Ectodermal cell (in vitro differentiated cells): ENCODE measurements around the gene CFDP1.
A peak's percentile ranks its signal among the peaks of the same experiment; 100 is the strongest.
"Not testable (repeated sequence)": the region's sequence is repeated elsewhere in the genome, so short reads cannot be mapped to it uniquely, and the experiment has no call there.

ENCODE experiments used
- H3K27ac ChIP-seq: 2 replicates; pipeline ENCODE4 v1.7.0; 2013; ENCODE audit warnings: mild to moderate bottlenecking, low read depth, low read length; ENCODE audit not compliant: insufficient read depth, poor library complexity, severe bottlenecking
- H3K27me3 ChIP-seq: 2 replicates; pipeline ENCODE4 v1.7.0; 2013; ENCODE audit warnings: mild to moderate bottlenecking, low read length; ENCODE audit not compliant: insufficient read depth, control insufficient read depth, poor library complexity, severe bottlenecking
- H3K36me3 ChIP-seq: one replicate; pipeline ENCODE4 v1.7.0; 2013; ENCODE audit warnings: low read length; ENCODE audit not compliant: control insufficient read depth, insufficient read depth
- H3K4me1 ChIP-seq: one replicate; pipeline ENCODE4 v1.7.0; 2013; ENCODE audit warnings: low read length; ENCODE audit not compliant: control insufficient read depth, insufficient read depth
- H3K4me3 ChIP-seq: 2 replicates; pipeline ENCODE4 v1.7.0; 2013; ENCODE audit warnings: low read depth, low read length, control low read depth; ENCODE audit not compliant: insufficient read depth
- H3K9me3 ChIP-seq: 2 replicates; pipeline ENCODE4 v1.7.0; 2013; ENCODE audit warnings: mild to moderate bottlenecking, low read length, moderate library complexity; ENCODE audit not compliant: control insufficient read depth
- WGBS, 2 experiments: methylation state at CpG; one replicate each; pipeline ENCODE4 v1.1.7; 2013; ENCODE audit warnings: missing lambda C conversion rate in 2 of 2; 5-methylcytosine and 5-hydroxymethylcytosine counted together

Gene CFDP1

GRCh38 chr16:75287708-75288107, 145.6 kb downstream of the CFDP1 start:
- no peaks in the 10 kb centered on the region for H3K4me1 ChIP-seq
- H3K4me3 ChIP-seq: no peak overlapping the region
- no peaks in the 10 kb centered on the region for H3K27me3 ChIP-seq
- WGBS, 2 experiments: 89 to 90% methylated on average over 5 of the region's 5 CpGs
- no peaks in the 10 kb centered on the region for H3K9me3 ChIP-seq
- peaks cover 7% of the 10 kb centered on the region for H3K36me3 ChIP-seq
- no peak overlapping the region for H3K27ac ChIP-seq

- peaks cover 4% of the 10 kb centered on the region for H3K36me3 ChIP-seq
- H3K4me3 ChIP-seq: no peak overlapping the region
- no peaks in the 10 kb centered on the region for H3K9me3 ChIP-seq
- H3K27me3 ChIP-seq: no peaks in the 10 kb centered on the region
- no peaks in the 10 kb centered on the region for H3K4me1 ChIP-seq
- 94 to 95% methylated on average over 6 of the region's 6 CpGs for WGBS, 2 experiments
- no peak overlapping the region for H3K27ac ChIP-seq
Observed at GRCh38 chr16:75286389-75286788, 146.9 kb downstream of the CFDP1 start.

DNA sequence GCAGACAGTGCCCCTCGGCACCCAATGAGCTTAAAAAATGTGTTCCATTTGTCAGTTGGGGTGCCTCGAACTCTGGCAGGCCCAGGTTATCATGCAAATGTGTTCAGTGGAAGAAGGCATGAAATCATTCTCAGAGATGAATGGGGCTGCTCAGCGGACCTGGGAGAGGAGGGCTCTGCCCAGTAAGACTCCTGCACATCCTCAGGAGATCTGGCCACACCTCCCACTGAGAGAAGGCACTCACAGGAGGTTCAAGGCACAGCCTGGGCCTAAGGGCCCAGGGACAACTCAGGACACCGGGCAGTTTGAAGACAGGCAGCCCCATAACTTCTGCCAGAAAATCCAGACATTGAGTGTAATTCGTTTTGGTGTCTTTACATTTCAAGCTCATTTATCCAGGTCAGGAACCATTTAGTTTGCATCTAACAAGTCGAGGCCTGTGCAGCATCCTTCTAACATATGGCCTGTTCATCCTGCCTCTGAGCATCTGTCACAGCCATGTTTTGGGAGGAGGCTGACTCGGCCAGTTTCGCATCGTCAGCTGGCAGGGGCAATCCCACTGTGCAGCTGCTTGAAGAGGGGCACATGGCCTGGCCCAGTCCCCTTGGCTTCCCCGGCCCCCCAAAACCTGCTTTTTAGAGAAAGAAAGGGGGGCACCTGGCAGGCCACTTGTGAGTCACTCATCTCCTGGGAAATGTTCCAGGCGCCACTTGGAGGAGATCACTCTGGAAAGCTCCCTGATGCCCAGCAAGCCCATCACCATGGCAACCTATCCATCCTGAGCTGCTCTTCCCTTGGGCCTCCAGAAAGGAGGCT, 150.6 kb downstream of the CFDP1 start:
- Histone ChIP-seq H3K4me1 (no peaks in the 10 kb centered on the region), H3K27me3 (no peaks in the 10 kb centered on the region), H3K27ac (no peak overlapping the region), H3K9me3 (no peaks in the 10 kb centered on the region), H3K4me3 (no peak overlapping the region), H3K36me3 (no peaks in the 10 kb centered on the region)
- 92 to 93% methylated on average over 11 of the region's 11 CpGs for WGBS, 2 experiments

DNA sequence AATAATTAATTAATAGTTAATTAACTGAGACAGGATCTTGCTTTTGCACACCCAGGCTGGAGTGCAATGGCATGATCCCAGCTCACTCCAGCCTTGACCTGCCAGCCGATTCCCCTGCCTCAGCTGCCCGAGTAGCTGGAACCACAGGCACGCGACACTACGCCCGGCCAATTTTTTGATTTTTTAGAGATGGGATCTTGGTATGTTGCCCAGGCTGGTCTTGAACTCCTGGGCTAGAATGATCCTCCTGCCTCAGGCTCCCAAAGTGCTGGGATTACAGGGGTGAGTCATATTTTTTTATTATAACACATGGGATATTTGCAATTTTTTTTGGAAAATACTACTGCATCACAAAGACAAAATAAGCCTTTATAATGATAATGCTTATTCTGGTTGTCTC, 151.5 kb downstream of the CFDP1 start:
- no peaks in the 10 kb centered on the region for H3K9me3 ChIP-seq
- no peaks in the 10 kb centered on the region for H3K36me3 ChIP-seq
- H3K4me3 ChIP-seq: no peak overlapping the region
- 93 to 94% methylated on average over 6 of the region's 6 CpGs for WGBS, 2 experiments
- H3K4me1 ChIP-seq: no peaks in the 10 kb centered on the region
- no peaks in the 10 kb centered on the region for H3K27me3 ChIP-seq
- H3K27ac ChIP-seq: no peak overlapping the region

DNA sequence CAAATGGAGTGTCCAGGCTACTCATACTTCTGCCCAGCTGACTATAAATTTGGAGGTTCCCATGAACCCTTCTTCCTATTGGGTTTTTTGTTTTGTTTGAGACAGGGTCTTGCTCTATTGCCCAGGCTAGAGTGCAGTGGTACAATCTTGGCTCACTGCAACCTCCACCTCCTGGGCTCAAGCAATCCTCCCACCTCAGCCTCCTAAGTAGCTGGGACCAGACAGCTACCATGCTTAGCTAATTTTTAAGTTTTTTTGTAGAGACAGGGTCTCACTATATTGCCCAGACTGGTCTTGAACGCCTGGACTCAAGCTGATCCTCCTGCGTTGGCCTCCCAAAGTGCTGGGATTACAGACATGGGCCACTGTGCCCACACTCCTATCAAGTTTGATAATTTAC, 152.3 kb downstream of the CFDP1 start:
- not testable (repeated sequence) for H3K36me3 ChIP-seq, H3K4me1 ChIP-seq, H3K27me3 ChIP-seq, H3K4me3 ChIP-seq, H3K9me3 ChIP-seq, H3K27ac ChIP-seq
- WGBS, 2 experiments: 90 to 92% methylated on average over 2 of the region's 2 CpGs

GRCh38 chr16:75280331-75280804, 152.9 kb downstream of the CFDP1 start:
- H3K4me3 ChIP-seq: no peak overlapping the region
- 92% methylated on average over 8 of the region's 8 CpGs for WGBS, 2 experiments
- H3K27me3 ChIP-seq: no peaks in the 10 kb centered on the region
- H3K36me3 ChIP-seq: no peaks in the 10 kb centered on the region
- no peak overlapping the region for H3K27ac ChIP-seq
- no peaks in the 10 kb centered on the region for H3K9me3 ChIP-seq
- H3K4me1 ChIP-seq: no peaks in the 10 kb centered on the region

DNA sequence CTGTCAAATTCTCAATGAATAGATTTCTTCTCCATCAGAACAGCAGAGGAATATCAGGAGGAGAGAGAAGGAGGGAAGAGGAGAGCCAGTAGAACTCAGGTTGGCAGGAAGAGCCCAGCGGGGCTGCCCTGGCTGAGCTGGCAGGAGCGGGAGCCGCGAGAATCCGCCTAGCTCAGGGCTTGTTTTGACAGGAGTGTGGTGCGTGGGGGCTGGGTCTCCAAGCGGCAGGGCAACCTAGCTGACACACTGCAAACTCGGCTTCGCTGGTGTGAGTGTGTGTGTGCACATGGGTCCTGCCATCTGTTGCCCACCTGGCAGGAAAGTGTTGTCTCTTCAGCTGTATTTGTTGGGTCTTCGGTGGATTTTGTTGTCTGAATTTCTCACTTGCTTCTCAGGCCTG, 154.0 kb downstream of the CFDP1 start:
- no peaks in the 10 kb centered on the region for H3K4me1 ChIP-seq
- H3K4me3 ChIP-seq: no peak overlapping the region
- no peaks in the 10 kb centered on the region for H3K36me3 ChIP-seq
- no peak overlapping the region for H3K27ac ChIP-seq
- no peaks in the 10 kb centered on the region for H3K9me3 ChIP-seq
- WGBS, 2 experiments: 63 to 64% methylated on average over 10 of the region's 10 CpGs
- H3K27me3 ChIP-seq: no peaks in the 10 kb centered on the region

DNA sequence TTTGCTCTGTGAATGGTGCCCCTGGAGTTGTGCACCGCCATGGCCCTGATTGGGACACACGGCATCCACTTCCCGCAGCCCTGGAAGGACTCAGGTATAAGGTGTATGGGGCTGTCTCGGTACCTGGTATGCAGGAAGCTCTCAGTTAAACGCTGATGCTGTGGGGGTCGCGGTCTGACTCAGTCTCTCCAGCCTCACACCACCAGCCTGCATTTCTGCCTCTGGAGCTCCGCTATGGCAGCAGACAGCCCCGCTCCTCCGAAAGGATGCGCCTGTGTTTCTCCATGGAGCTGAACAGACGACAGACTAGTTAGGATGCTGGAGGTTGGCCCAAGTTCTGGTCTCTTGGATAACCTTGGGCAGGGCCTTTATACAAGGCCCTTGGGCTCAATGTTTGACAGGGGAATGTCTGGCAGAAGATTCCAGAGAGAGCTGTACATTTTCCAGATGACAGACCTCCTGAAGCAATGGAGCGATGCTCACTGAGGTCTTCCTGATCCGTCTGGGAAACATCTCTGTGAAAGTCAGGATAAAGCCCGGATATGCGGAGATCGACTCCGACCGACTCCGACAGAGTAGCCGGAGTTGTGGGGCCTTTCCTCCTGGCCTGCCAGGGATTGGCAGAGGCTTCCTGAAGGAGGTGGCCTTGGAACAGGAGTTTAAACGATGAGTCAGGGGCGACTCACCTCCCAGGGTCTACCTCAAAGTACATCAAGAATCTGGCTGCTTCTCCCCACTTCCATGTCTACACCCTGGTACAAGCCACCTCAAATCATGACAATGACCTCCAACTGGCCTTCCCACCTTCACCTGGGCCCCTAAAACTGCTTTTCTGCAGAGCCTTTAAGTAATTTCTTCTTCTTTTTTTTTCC, 160.0 kb downstream of the CFDP1 start:
- Histone ChIP-seq H3K36me3 (no peaks in the 10 kb centered on the region), H3K4me1 (no peaks in the 10 kb centered on the region), H3K27me3 (no peaks in the 10 kb centered on the region), H3K4me3 (no peak overlapping the region), H3K9me3 (no peaks in the 10 kb centered on the region), H3K27ac (no peak overlapping the region)
- WGBS, 2 experiments: 88% methylated on average over 23 of the region's 23 CpGs

DNA sequence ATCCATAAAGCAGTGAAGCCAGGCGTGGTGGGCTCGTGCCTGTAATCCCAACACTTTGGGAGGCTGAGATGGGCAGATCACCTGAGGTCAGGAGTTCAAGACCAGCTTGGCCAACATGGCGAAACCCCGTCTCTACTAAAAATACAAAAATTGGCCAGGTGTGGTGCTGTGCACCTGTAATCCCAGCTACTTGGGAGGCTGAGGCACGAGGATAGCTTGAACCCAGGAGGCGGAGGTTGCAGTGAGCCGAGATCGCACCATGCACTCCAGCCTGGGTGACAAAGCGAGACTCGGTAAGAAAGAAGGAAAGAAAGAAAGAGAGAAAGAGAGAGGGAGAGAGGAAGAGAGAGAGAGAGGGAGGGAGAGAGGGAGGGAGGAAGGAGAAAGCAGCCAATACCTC, 160.7 kb downstream of the CFDP1 start:
- H3K4me1 ChIP-seq, H3K27ac ChIP-seq, H3K4me3 ChIP-seq, H3K9me3 ChIP-seq, H3K27me3 ChIP-seq, H3K36me3 ChIP-seq: not testable (repeated sequence)
- 94 to 95% methylated on average over 10 of the region's 10 CpGs for WGBS, 2 experiments

DNA sequence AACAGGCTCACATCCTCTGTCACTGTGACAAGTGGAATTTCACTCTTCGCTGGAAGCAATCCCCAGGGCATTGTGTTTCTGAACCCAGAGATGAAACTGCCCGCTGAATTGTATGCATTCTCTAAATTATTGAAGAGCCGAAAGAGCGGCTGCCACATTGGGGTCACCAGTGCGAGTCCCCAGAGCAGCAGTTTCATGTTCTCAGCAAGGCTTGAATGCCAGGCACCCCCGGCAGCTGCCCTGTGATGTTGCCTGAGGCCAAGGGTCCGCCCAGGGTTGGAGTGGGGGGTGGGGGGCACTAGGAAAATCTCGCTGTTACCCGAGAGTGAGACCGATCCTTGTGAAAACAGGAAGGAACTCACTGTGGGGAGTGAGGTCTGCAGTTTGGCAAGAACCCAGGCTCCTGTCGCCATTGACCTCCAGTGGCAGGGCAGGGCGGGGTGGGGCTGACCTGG, 161.2 kb downstream of the CFDP1 start:
- H3K27ac ChIP-seq: peak overlapping the region; percentile 41
- 75 to 80% methylated on average over 12 of the region's 12 CpGs for WGBS, 2 experiments
- H3K4me3 ChIP-seq: no peak overlapping the region
- no peaks in the 10 kb centered on the region for H3K36me3 ChIP-seq
- H3K27me3 ChIP-seq: no peaks in the 10 kb centered on the region
- H3K4me1 ChIP-seq: no peaks in the 10 kb centered on the region
- no peaks in the 10 kb centered on the region for H3K9me3 ChIP-seq
